ENCODE measurements around the gene PRKCE.

DNA sequence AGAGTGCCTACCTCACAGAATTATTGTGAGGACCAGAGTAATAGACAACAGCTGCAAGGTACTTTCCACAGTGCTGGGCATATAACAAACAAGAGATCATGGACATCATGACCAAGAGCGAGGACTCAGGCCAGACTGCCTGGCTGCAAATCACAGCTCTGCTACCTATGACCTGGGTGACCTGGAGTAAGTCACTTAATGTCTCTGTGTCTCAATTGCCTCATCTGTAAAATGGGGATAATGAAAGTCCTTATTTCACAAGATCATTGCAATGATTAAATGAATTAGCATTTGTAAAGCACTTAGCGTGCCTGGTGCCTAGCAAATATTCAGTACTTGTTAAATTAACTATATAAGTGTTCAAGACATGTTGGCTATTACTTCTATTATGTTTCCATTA, 59.7 kb downstream of the PRKCE start:
- TF ChIP-seq CTCF (IDR thresholded peaks at IDR 0.05; ENCODE audit: extremely low read depth in 1 of 2, insufficient read depth in 1 of 2, low read depth in 1 of 2, low read length in 2 of 2): no peak
- no peak for TF ChIP-seq GATA2 (IDR thresholded peaks at IDR 0.05; ENCODE audit: insufficient read depth, insufficient read length, low read depth, low read length)
- no peak for TF ChIP-seq POLR2AphosphoS5 (IDR thresholded peaks at IDR 0.05; ENCODE audit: insufficient read depth, low read depth, low read length)
- no peak for TF ChIP-seq EZH2 (IDR thresholded peaks at IDR 0.05; ENCODE audit: borderline replicate concordance, low read depth, low read length, severe bottlenecking)
- TF ChIP-seq POLR2A (IDR thresholded peaks at IDR 0.05; ENCODE audit: low read depth, low read length): no peak
- TF ChIP-seq MAX (IDR thresholded peaks at IDR 0.05; ENCODE audit: insufficient read depth, insufficient read length): no peak
- TF ChIP-seq MYC (IDR thresholded peaks at IDR 0.05; ENCODE audit: low read depth, low read length): no peak
- TF ChIP-seq FOS (IDR thresholded peaks at IDR 0.05; ENCODE audit: borderline replicate concordance, insufficient read depth, low read length): no peak
